ENCODE data around the gene ADAMTSL4.
A peak's percentile ranks its signal among the peaks of the same experiment; 100 is the strongest.
"Not testable (repeated sequence)": the region's sequence is repeated elsewhere in the genome, so short reads cannot be mapped to it uniquely, and the experiment has no call there.

The ADAMTSL4 gene

GRCh38 chr1:150567717-150568593, 18.7 kb downstream of the ADAMTSL4 start:
- DNase-seq (ENCODE audit: low spot score): peak; percentile 74

- no peak for DNase-seq (ENCODE audit: low spot score)
Observed at GRCh38 chr1:150568594-150568966, 19.4 kb downstream of the ADAMTSL4 start.

GRCh38 chr1:150572918-150573647, 23.9 kb downstream of the ADAMTSL4 start:
- no peak for DNase-seq (ENCODE audit: low spot score)

- not testable (repeated sequence) for DNase-seq (ENCODE audit: low spot score)
Observed at GRCh38 chr1:150573648-150574071, 24.5 kb downstream of the ADAMTSL4 start.

- no peak for DNase-seq (ENCODE audit: low spot score)
Observed at GRCh38 chr1:150574260-150575071, 25.3 kb downstream of the ADAMTSL4 start.

- no peak for DNase-seq (ENCODE audit: low spot score)
Observed at GRCh38 chr1:150575072-150575489, 25.9 kb downstream of the ADAMTSL4 start.

- DNase-seq (ENCODE audit: low spot score): no peak
Observed at GRCh38 chr1:150575518-150576366, 26.5 kb downstream of the ADAMTSL4 start.

- DNase-seq (ENCODE audit: low spot score): no peak
Observed at GRCh38 chr1:150576367-150576711, 27.1 kb downstream of the ADAMTSL4 start.

GRCh38 chr1:150576794-150577556, 27.8 kb downstream of the ADAMTSL4 start:
- no peak for DNase-seq (ENCODE audit: low spot score)

- DNase-seq (ENCODE audit: low spot score): no peak
Observed at GRCh38 chr1:150577557-150578271, 28.5 kb downstream of the ADAMTSL4 start.

GRCh38 chr1:150578272-150579109, 29.3 kb downstream of the ADAMTSL4 start:
- no peak for DNase-seq (ENCODE audit: low spot score)

GRCh38 chr1:150579110-150579944, 30.1 kb downstream of the ADAMTSL4 start, which contains the start of gene MCL1:
Gene MCL1, minus strand, starts transcription at chr1:150579610. Its CDS starts 80 bp downstream, at chr1:150579530.
- peak; percentile 89 for DNase-seq (ENCODE audit: low spot score)

- no peak for DNase-seq (ENCODE audit: low spot score)
Observed at GRCh38 chr1:150579945-150580642, 30.9 kb downstream of the ADAMTSL4 start.

GRCh38 chr1:150580966-150581365, 31.8 kb downstream of the ADAMTSL4 start:
- DNase-seq (ENCODE audit: low spot score): not testable (repeated sequence)

GRCh38 chr1:150581437-150581836, 32.2 kb downstream of the ADAMTSL4 start:
- DNase-seq (ENCODE audit: low spot score): not testable (repeated sequence)

- not testable (repeated sequence) for DNase-seq (ENCODE audit: low spot score)
Observed at GRCh38 chr1:150581962-150582361, 32.8 kb downstream of the ADAMTSL4 start.

- DNase-seq (ENCODE audit: low spot score): no peak
Observed at GRCh38 chr1:150582371-150582770, 33.2 kb downstream of the ADAMTSL4 start.
